ENCODE results near the gene CCDC122.
"Not testable (repeated sequence)": the region's sequence is repeated elsewhere in the genome, so short reads cannot be mapped to it uniquely, and the experiment has no call there.

CCDC122 gene

GRCh38 chr13:43877326-43877725 lies 2.2 kb downstream of the CCDC122 start:
- no peak for DNase-seq (ENCODE audit: low read depth)

GRCh38 chr13:43876366-43876765 lies 3.2 kb downstream of the CCDC122 start:
- no peak for DNase-seq (ENCODE audit: low read depth)

GRCh38 chr13:43874504-43875092 lies 4.9 kb downstream of the CCDC122 start:
- no peak for DNase-seq (ENCODE audit: low read depth)

- no peak for DNase-seq (ENCODE audit: low read depth)
Measured at GRCh38 chr13:43872181-43872580, 7.4 kb downstream of the CCDC122 start.

- DNase-seq (ENCODE audit: low read depth), result no peak
Measured at GRCh38 chr13:43865892-43866291, 13.6 kb downstream of the CCDC122 start.

- DNase-seq (ENCODE audit: low read depth), result no peak
Measured at GRCh38 chr13:43864921-43865320, 14.6 kb downstream of the CCDC122 start.

- DNase-seq (ENCODE audit: low read depth), result no peak
Measured at GRCh38 chr13:43861863-43862262, 17.7 kb downstream of the CCDC122 start.

GRCh38 chr13:43852923-43853404 lies 26.6 kb downstream of the CCDC122 start:
- DNase-seq (ENCODE audit: low read depth), result no peak

GRCh38 chr13:43850873-43851272 lies 28.7 kb downstream of the CCDC122 start:
- no peak for DNase-seq (ENCODE audit: low read depth)

- no peak for DNase-seq (ENCODE audit: low read depth)
Measured at GRCh38 chr13:43848001-43848649, 31.4 kb downstream of the CCDC122 start.

- no peak for DNase-seq (ENCODE audit: low read depth)
Measured at GRCh38 chr13:43846496-43847158, 32.9 kb downstream of the CCDC122 start.

GRCh38 chr13:43838909-43839308 lies 40.6 kb downstream of the CCDC122 start:
- no peak for DNase-seq (ENCODE audit: low read depth)

GRCh38 chr13:43835701-43836100 lies 43.8 kb downstream of the CCDC122 start:
- no peak for DNase-seq (ENCODE audit: low read depth)

GRCh38 chr13:43831088-43831487 lies 48.5 kb downstream of the CCDC122 start:
- DNase-seq (ENCODE audit: low read depth), result no peak

- no peak for DNase-seq (ENCODE audit: low read depth)
Measured at GRCh38 chr13:43830497-43830881, 49.1 kb downstream of the CCDC122 start.

GRCh38 chr13:43824656-43825055 lies 54.9 kb downstream of the CCDC122 start:
- DNase-seq (ENCODE audit: low read depth), result not testable (repeated sequence)

GRCh38 chr13:43822969-43823368 lies 56.6 kb downstream of the CCDC122 start:
- no peak for DNase-seq (ENCODE audit: low read depth)

- DNase-seq (ENCODE audit: low read depth), result no peak
Measured at GRCh38 chr13:43816401-43816889, 63.1 kb downstream of the CCDC122 start.

- no peak for DNase-seq (ENCODE audit: low read depth)
Measured at GRCh38 chr13:43815204-43815603, 64.3 kb downstream of the CCDC122 start.

GRCh38 chr13:43808676-43809075 lies 70.9 kb downstream of the CCDC122 start:
- DNase-seq (ENCODE audit: low read depth), result no peak

- DNase-seq (ENCODE audit: low read depth), result no peak
Measured at GRCh38 chr13:43805681-43806128, 73.8 kb downstream of the CCDC122 start.

GRCh38 chr13:43805071-43805468 lies 74.5 kb downstream of the CCDC122 start:
- no peak for DNase-seq (ENCODE audit: low read depth)

- no peak for DNase-seq (ENCODE audit: low read depth)
Measured at GRCh38 chr13:43804461-43805070, 75.0 kb downstream of the CCDC122 start.

Data from activated T-cell treated with anti-CD3 and anti-CD28 coated beads for 1 hour (primary cell).